ENCODE data around the gene GBP7.

GRCh38 chr1:89149976-89150375, 25.8 kb downstream of the GBP7 start:
- TF ChIP-seq POLR2AphosphoS5 (IDR thresholded peaks at IDR 0.05) (no peak), EP300 (IDR thresholded peaks at IDR 0.05) (no peak), POLR2A (IDR thresholded peaks at IDR 0.05; ENCODE audit: low read depth) (no peak), CTCF (IDR thresholded peaks at IDR 0.05) (no peak)
